Activated CD4-positive, alpha-beta T cell treated with anti-CD3 and anti-CD28 coated beads, Interleukin-2, amount 50 U/mL, for 1 hour (primary cell): ENCODE data around the gene NLGN1.

Experiments
- DNase-seq: peaks from one replicate; pipeline ENCODE4 v3.0.0-alpha.2; 2020

Gene NLGN1

DNA sequence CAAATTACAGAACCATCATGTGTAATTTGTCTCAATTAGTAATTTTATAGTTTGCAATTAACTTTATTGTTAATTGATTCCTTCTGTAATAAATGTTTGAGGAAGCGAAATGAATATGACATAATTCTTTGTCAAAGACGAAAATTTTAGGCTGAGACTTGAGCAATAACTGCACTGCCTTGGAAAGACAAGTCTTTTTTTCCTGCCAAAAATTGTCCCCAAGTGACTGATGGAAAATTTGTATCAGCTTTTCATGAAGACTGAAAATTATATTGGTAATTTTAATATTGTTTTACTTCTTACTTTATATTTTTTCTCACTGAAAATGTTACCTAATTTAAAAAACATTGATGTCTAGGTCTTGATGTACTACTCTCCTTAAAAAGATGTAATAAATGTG, 622.6 kb downstream of the NLGN1 start:
- no peak for DNase-seq

GRCh38 chr3:174023421-174023820, 625.9 kb downstream of the NLGN1 start:
- DNase-seq = no peak

- DNase-seq = no peak
Measured at GRCh38 chr3:174028673-174029072, 631.1 kb downstream of the NLGN1 start.

GRCh38 chr3:174035328-174035886, 637.9 kb downstream of the NLGN1 start:
- no peak for DNase-seq

- no peak for DNase-seq
Measured at GRCh38 chr3:174046311-174046710, 648.8 kb downstream of the NLGN1 start.

DNA sequence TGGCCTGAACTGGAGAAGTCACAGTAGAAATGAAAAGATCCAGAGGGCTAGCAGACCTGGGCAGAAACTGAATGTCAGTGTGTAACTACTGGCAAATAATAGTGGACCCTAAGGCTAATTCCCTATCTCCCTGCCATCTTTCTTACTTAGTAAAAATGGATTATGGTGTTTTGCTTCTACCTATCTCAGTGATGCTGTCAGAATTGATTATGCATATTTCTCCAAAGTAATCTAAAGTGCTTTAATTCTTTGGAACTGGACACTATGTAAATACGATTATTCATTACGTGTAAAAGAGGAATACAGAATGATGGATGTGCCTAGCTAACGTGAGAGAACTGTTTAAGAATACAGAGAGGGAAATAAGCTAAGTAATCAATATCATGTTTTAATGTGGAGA, 651.9 kb downstream of the NLGN1 start:
- DNase-seq = no peak

- DNase-seq = no peak
Measured at GRCh38 chr3:174051191-174051590, 653.6 kb downstream of the NLGN1 start.

DNA sequence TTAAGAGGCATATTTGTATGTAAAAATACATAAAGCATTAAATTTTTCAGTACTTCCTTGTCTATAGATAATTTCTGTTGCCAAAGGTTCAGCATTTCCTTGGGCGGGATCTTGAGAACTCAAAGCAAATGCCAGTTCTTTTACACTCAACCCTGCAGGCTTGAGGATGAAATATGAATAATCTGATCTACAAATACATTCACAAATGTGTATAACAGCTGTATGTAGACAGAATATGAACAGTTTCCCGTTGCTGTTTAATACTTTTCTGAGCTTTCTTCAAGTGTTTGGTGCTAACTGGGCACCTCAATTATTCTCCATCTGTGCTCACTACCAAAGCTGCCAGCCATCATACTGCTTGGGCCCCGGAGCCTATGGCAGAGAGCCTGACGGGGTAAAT, 661.3 kb downstream of the NLGN1 start:
- no peak for DNase-seq

GRCh38 chr3:174060431-174060830, 662.9 kb downstream of the NLGN1 start:
- no peak for DNase-seq

DNA sequence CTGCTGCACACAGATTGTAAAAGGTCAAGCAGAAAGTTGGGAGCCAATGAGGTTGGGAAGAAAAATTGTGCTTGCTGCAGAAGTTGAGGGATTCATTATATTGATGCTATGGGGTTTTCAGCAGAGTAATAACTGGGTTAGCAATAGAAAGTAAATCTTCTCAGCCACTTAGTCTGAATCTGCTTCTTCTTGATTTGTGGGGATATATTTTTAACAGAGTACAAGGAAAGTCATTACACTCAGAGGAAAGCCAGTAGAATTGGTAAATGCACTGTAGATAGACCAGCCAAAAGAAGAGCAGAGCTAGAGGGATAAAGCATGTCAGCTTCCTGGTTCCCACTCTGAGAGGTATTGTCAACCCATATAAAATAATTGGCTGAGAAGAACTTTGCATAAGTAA, 663.6 kb downstream of the NLGN1 start:
- no peak for DNase-seq

DNA sequence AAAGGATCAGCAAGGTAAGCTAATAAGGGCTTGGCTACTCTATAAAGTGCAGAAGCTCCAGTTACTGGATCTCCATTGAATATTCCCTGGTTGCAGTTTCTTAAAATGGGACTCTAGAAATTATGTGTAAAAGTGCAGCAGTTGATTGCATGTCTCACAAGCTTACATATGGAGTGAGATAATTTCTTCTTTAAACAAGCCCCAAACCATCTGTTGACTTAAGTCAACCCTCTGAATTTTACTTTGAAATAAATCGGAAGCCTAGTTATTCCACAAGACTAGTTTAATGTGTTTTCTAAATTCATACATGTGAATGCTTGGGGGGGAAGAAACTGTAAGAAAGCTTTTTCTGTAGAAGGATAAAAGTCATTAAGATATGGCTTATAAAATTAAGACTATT, 664.2 kb downstream of the NLGN1 start:
- no peak for DNase-seq

- no peak for DNase-seq
Measured at GRCh38 chr3:174062923-174063322, 665.4 kb downstream of the NLGN1 start.

DNA sequence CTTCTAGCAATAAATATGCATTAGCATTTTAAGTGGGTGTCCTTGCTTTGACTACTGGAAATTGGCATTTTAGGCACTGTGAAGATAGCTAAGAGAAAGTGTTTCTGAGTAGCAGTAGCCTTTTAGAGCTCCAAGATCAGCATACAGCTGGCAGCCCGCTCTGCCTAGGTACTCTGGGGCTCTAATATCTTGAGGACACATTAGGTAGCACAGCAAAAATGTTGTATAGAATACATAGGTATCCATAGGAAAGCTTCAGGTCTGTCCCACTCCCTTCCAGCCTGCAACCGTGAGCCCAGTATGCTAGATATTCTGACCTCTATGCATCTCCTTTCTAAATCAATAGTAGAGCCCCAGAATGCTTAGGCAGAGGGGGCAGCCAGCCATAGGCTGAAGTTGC, 670.5 kb downstream of the NLGN1 start:
- no peak for DNase-seq

- DNase-seq = no peak
Measured at GRCh38 chr3:174072675-174073074, 675.1 kb downstream of the NLGN1 start.

GRCh38 chr3:174083706-174084105, 686.2 kb downstream of the NLGN1 start:
- DNase-seq = no peak

DNA sequence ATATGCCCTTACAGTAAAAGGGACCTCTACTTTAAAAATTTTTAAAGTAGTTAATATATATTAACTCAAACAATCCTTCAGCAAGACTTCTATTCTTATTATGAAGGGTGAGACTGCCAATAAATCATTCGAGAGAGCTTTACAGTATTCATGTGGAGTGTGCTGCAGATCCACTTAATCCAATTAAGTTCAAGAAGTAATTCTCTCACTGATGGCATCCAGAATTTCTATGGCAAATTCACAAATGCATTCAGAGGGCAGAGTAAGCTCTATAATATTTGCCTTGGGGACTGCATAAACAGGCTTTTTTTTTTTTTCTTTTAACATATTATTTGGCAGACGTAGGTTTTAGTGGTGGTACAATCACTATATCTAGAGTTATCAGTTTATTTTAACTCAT, 692.0 kb downstream of the NLGN1 start:
- no peak for DNase-seq

GRCh38 chr3:174094669-174095068, 697.1 kb downstream of the NLGN1 start:
- DNase-seq = no peak

- no peak for DNase-seq
Measured at GRCh38 chr3:174097686-174098085, 700.1 kb downstream of the NLGN1 start.

GRCh38 chr3:174098746-174099145, 701.2 kb downstream of the NLGN1 start:
- DNase-seq = no peak

DNA sequence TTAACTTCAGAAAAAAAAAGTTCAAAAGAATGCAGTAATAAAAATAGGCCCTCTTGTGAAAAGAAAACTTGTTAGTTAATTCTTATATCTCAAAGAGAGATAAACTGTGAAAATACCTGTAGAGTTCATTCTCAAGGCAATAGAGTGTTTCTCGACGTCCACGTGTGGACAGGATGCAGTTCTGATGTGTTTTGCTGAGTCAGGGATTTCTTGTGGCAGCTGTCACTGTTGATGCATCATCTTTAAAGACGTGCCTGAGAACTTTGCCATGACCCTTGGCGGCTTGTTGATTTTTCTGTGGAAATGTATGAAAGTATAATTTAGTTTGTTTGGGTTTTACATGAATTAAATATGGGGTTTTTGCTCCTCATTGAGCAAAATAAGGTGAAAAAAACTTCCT, 702.2 kb downstream of the NLGN1 start:
- no peak for DNase-seq

- no peak for DNase-seq
Measured at GRCh38 chr3:174100744-174101143, 703.2 kb downstream of the NLGN1 start.

DNA sequence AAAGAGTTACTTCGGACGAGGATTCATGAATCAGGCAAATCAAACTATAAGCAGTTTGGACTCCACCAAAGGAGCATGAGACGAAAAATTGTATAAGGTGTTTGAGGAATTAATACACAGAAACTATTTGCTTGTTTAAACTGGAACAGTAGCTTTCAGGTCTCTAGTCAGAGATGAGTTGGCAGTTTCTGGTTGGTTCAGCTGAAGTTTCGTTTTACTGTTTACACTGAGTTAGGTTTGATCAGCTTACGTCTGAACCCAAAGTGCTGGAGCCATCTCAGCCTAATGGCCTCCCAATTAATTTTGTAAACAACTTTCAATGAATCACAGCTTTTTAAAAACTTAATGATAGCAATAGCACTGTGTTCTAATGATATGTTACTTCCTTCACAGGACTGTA, 703.7 kb downstream of the NLGN1 start:
- no peak for DNase-seq

- DNase-seq = no peak
Measured at GRCh38 chr3:174102274-174102673, 704.7 kb downstream of the NLGN1 start.

- no peak for DNase-seq
Measured at GRCh38 chr3:174102866-174103265, 705.3 kb downstream of the NLGN1 start.

DNA sequence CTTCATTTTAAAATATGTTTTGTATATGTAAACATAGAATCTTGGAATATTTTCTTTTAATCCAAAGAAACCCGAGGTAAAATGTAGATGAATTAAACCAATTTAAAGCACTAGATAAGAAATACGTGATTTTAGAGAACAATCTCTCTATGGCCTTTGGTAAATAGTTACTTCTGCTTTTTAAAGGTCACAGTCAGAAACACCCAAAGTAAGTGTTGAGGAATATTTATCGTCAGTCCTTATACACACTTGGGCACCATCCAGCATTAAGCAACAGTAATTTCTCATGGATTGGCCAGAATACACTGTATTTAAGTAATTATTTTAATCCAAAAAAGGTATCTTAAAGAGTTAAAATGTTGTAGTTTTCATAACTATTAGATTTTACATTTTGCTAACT, 713.2 kb downstream of the NLGN1 start:
- no peak for DNase-seq

- no peak for DNase-seq
Measured at GRCh38 chr3:174111776-174112175, 714.2 kb downstream of the NLGN1 start.
